HG02571 (cell line): ENCODE data around the gene DNPEP.
"Not testable (repeated sequence)": the region's sequence is repeated elsewhere in the genome, so short reads cannot be mapped to it uniquely, and the experiment has no call there.

Experiments used
- ATAC-seq: cut with Tn5 transposase; IDR thresholded peaks from one replicate; pipeline ENCODE4 v1.9.1; 2021; ENCODE audit warnings: mild to moderate bottlenecking, moderate library complexity; ENCODE audit not compliant: unreplicated experiment

DNPEP gene

GRCh38 chr2:219419331-219420197 is 31.9 kb upstream of the DNPEP start:
- ATAC-seq, result no peak

- ATAC-seq, result no peak
Measured at GRCh38 chr2:219419012-219419324, 31.3 kb upstream of the DNPEP start.

- ATAC-seq, result no peak
Measured at GRCh38 chr2:219418155-219419011, 30.7 kb upstream of the DNPEP start, which contains the start of gene DES. DES (plus strand) TSS chr2:219418377; CDS start chr2:219418463, 86 bp downstream.

GRCh38 chr2:219417374-219417773 is 29.7 kb upstream of the DNPEP start:
- no peak for ATAC-seq

GRCh38 chr2:219416938-219417337 is 29.2 kb upstream of the DNPEP start:
- ATAC-seq, result no peak

GRCh38 chr2:219416235-219416602 is 28.5 kb upstream of the DNPEP start:
- ATAC-seq, result no peak

GRCh38 chr2:219415580-219416234 is 28.0 kb upstream of the DNPEP start:
- ATAC-seq, result no peak

- no peak for ATAC-seq
Measured at GRCh38 chr2:219414857-219415256, 27.1 kb upstream of the DNPEP start.

GRCh38 chr2:219410390-219410789 is 22.7 kb upstream of the DNPEP start:
- no peak for ATAC-seq

GRCh38 chr2:219409619-219410018 is 21.9 kb upstream of the DNPEP start:
- no peak for ATAC-seq

- no peak for ATAC-seq
Measured at GRCh38 chr2:219408631-219409030, 20.9 kb upstream of the DNPEP start.

- ATAC-seq, result no peak
Measured at GRCh38 chr2:219408204-219408603, 20.5 kb upstream of the DNPEP start.

GRCh38 chr2:219407343-219407742 is 19.6 kb upstream of the DNPEP start:
- ATAC-seq, result not testable (repeated sequence)

- no peak for ATAC-seq
Measured at GRCh38 chr2:219406861-219407230, 19.1 kb upstream of the DNPEP start.

GRCh38 chr2:219405958-219406860 is 18.5 kb upstream of the DNPEP start:
- no peak for ATAC-seq

- ATAC-seq, result no peak
Measured at GRCh38 chr2:219405451-219405850, 17.7 kb upstream of the DNPEP start.

- ATAC-seq, result no peak
Measured at GRCh38 chr2:219404954-219405353, 17.2 kb upstream of the DNPEP start.

- ATAC-seq, result no peak
Measured at GRCh38 chr2:219404291-219404910, 16.7 kb upstream of the DNPEP start.

- ATAC-seq, result no peak
Measured at GRCh38 chr2:219403861-219404260, 16.1 kb upstream of the DNPEP start.
